AG04449 (cell line): Measurements from ENCODE around the gene IGF1R.

ENCODE experiments used
- CTCF ChIA-PET: fragments of 350-600 bp; formaldehyde crosslinking; extraction: SDS; loops from one replicate; lab custom pipeline; 2021; ENCODE audit warnings: antibody characterized with exemption; lab: Yijun Ruan, JAX
- POLR2A ChIA-PET: fragments of 400-600, 350-600 bp; formaldehyde crosslinking; extraction: SDS; loops from one replicate; lab custom pipeline; 2020; ENCODE audit warnings: antibody characterized with exemption, inconsistent platforms; lab: Yijun Ruan, JAX
- DNase-seq: peaks from one replicate; pipeline ENCODE4 v3.0.0-alpha.2; 2010; ENCODE audit warnings: low read depth, low spot score
- H3K4me3 ChIP-seq: 2 replicates; pipeline ENCODE4 v1.5.1; 2011; ENCODE audit warnings: low read depth, mild to moderate bottlenecking, control low read depth, low read length
- CTCF ChIP-seq: IDR thresholded peaks from one replicate; pipeline ENCODE4 v1.5.1; 2011; ENCODE audit warnings: mild to moderate bottlenecking, moderate library complexity, low read length, control low read depth, inconsistent platforms; ENCODE audit not compliant: insufficient read depth; ENCODE audit errors: missing control alignments

The IGF1R gene

GRCh38 chr15:98826658-98827057 is 178.3 kb downstream of the IGF1R start:
- no peak for DNase-seq
- CTCF ChIA-PET = interaction anchor here (0.6 to 1.3 kb wide), 2 partner anchors 24 to 971 kb away, joined by 3 read pairs; no protein-coding TSS in a partner anchor
- no peak overlapping the region for H3K4me3 ChIP-seq
- POLR2A ChIA-PET = no interaction called here
- no peak for TF ChIP-seq CTCF

- CTCF ChIA-PET = interaction anchor here (0.6 to 1.3 kb wide), 2 partner anchors 24 to 970 kb away, joined by 3 read pairs; no protein-coding TSS in a partner anchor
- H3K4me3 ChIP-seq = no peak overlapping the region
- no peak for DNase-seq
- TF ChIP-seq CTCF = no peak
- POLR2A ChIA-PET = no interaction called here
Measured at GRCh38 chr15:98827217-98827616, 178.9 kb downstream of the IGF1R start.

- POLR2A ChIA-PET = no interaction called here
- TF ChIP-seq CTCF = no peak
- CTCF ChIA-PET = interaction anchor here (1.2 kb wide), 1 partner anchor 171 kb away, joined by 3 read pairs; no protein-coding TSS in a partner anchor
- no peak for DNase-seq
- H3K4me3 ChIP-seq = no peak overlapping the region
Measured at GRCh38 chr15:98830034-98830634, 181.8 kb downstream of the IGF1R start.

GRCh38 chr15:98834976-98835375 is 186.6 kb downstream of the IGF1R start:
- H3K4me3 ChIP-seq = no peak overlapping the region
- CTCF ChIA-PET = interaction anchor here (1.2 to 2.1 kb wide), 2 partner anchors 55 to 175 kb away, joined by 4 to 7 read pairs; no protein-coding TSS in a partner anchor
- POLR2A ChIA-PET = no interaction called here
- DNase-seq = no peak
- TF ChIP-seq CTCF = no peak

- POLR2A ChIA-PET = no interaction called here
- no peak for DNase-seq
- TF ChIP-seq CTCF = no peak
- CTCF ChIA-PET = interaction anchor here (1.2 kb wide), 1 partner anchor 176 kb away, joined by 4 read pairs; no protein-coding TSS in a partner anchor
- H3K4me3 ChIP-seq = no peak overlapping the region
Measured at GRCh38 chr15:98835876-98836275, 187.5 kb downstream of the IGF1R start.

GRCh38 chr15:98838387-98839259 is 190.3 kb downstream of the IGF1R start:
- no peak for TF ChIP-seq CTCF
- CTCF ChIA-PET = interaction anchor here (1.3 kb wide), 1 partner anchor 59 kb away, joined by 3 read pairs; no protein-coding TSS in a partner anchor
- POLR2A ChIA-PET = no interaction called here

More at GRCh38 chr15:98838387-98839259, 190.3 kb downstream of the IGF1R start:
- no peak for DNase-seq
- H3K4me3 ChIP-seq = no peak overlapping the region
